GM19099 (cell line): ENCODE results near the gene KCP.

ENCODE experiments used
- POLR2A ChIP-seq: IDR thresholded peaks from 3 replicates; pipeline ENCODE4 v1.6.1; 2011; ENCODE audit warnings: low read depth; ENCODE audit not compliant: insufficient read length; ENCODE audit errors: extremely low read depth

Gene KCP

GRCh38 chr7:128888039-128888755 lies 22.3 kb downstream of the KCP start:
- no peak for TF ChIP-seq POLR2A

- no peak for TF ChIP-seq POLR2A
Observed at GRCh38 chr7:128887169-128888038, 23.1 kb downstream of the KCP start.

DNA sequence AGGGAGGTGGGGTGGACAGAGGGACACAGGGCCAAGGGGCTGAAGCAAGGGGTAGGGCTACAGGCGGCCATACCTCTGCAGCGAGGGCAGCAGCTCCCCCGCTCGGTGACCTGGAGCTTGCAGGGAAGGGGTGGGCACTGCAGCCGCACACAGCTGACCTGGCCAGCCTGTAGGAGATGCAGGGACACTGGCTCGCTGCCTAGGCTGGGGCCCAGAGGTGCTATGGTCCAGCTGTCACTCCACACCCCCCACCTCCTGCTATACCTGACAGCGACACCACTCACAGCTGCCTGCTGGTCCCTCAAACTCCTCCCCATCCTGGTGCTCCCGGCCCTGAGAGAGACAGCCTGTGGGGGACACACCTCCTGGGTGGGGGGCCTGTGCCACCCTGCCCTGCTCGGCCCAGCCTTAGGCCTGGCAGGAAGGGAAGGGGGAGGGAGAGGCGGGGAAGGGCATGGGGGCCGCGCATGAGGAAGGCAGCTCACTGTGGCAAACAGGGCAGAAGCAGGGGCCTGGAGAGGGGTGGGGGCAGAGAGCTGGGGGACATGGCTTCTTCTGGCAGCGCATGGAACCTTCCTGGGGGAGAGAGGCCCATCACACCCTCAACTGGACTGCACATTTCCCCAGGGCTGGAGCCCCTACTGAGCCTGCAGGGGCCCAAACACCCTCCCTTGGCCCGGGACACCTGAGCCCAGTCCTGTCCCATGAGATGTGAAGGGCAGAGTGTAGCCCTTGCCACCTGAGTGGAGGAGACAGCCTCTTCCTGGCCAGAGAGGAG lies 23.9 kb downstream of the KCP start:
- no peak for TF ChIP-seq POLR2A

GRCh38 chr7:128885370-128886187 lies 24.9 kb downstream of the KCP start:
- no peak for TF ChIP-seq POLR2A

DNA sequence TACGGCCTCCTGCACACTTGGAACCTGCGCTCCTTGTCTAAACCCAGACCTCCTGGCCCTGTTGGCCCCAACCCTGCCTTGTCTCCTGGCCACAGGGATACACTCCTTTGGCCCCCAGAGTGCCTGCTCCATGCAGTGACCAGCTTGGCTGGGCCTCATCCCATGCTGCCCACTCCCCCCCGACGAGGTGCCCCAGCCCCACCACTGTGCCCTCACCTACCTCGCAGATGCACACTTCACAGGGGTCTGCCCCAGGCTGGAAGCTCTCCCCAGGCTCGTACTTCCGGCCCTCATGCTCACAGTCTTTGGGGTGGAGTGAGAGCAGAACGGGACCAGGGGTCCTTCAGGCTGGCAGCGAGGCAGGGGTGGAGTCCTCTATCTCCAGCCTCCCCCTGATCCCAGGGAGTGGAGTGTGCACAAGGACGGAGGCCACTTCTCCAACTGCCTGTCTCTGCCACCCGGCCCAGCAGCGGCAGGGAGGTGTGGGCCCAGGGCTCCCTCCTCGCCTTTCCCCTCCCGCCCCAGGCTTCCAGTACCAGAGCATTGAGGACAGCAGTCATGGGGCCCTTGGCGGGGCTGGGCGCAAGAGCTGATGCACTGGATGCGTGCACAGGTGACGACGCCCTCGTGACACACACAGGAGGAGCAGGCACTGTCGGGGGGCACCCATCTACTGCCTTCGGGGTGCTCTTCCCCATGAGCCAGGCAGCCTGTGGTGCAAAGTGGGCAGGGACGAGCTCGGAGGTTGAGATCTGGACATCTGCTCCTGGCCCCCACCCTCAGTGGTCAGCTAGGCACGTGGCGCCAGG lies 25.7 kb downstream of the KCP start:
- no peak for TF ChIP-seq POLR2A

- peak; percentile 51 for TF ChIP-seq POLR2A
Observed at GRCh38 chr7:128883622-128884448, 26.7 kb downstream of the KCP start.

DNA sequence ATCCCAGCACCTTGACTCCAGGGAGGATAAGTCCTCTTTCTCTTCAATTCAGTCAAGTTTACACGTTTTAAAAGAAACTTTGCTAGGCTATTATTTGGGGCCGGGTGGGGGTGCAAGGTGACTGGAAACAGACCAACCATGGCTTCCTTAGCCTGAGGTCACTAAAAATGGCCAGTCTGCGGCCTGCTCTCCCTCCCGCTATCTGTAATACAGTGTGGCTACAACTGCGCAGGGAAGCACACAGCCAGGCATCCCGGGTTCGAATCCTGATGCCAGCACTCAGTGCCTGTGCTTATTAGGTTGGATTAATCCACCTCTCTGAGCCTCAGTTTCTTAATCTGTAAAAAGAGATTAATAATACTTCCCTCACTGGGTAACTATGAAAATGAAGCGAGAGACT lies 28.4 kb downstream of the KCP start:
- TF ChIP-seq POLR2A = no peak

- TF ChIP-seq POLR2A = no peak
Observed at GRCh38 chr7:128881458-128882125, 28.9 kb downstream of the KCP start.

DNA sequence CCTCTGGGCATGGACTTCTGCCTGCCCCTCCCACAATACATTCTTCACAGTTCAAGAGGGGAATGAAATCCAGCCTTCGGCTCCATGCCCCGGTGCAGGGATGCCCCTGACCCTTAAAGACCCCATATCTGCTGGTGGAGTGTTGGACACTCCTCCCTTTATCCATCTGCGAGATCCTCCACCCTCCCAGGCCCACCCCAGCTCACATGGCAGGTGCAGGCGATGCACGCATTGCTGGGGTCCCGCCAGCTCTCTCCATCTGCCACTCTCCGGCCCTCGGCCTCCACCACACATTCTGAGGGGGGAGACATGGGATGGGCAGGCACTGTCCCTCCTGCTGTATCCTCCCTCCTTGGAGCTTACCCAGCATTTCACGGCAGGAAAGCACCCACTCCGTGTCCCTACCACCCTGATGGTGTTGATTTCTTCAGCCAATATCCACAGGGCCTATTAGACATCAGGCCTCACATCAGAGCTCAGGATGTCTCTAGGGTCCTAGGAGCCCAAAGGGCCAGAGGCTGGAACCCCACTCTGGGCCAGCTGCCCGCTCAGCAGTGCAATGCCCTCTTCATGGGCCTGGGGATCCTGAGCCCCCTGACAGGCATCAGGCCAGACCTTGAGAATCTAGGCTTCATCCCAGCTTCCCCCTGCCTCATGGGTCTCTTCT lies 29.6 kb downstream of the KCP start:
- no peak for TF ChIP-seq POLR2A

- TF ChIP-seq POLR2A = no peak
Observed at GRCh38 chr7:128879939-128880746, 30.4 kb downstream of the KCP start.

DNA sequence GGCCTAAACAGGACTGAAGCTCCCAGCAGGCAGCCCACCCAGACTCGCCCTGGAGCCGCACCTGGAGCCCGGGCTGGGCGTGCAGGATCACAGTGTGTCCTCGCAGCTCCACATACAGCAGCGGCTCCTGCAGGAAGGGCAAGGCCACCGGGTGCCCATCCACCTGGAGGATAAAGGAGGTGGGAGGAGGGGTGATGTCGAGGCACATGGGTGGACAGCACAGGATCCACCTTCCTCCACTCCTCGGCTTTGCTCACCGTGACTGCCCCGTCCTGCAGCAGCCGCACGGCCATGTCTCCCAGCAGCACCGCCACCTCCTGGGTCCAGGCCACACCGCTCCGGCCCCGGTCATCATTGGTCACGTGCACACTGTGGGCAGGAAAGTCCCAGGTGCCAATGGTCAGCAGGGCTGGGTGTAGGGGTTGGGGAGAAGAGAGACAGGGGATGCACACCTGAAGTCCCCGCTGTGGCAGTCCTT lies 31.0 kb downstream of the KCP start:
- no peak for TF ChIP-seq POLR2A
